ENCODE results near the gene TEDC1.

GRCh38 chr14:105533811-105534498 lies 42.9 kb downstream of the TEDC1 start:
- TF ChIP-seq, protein P1, sequence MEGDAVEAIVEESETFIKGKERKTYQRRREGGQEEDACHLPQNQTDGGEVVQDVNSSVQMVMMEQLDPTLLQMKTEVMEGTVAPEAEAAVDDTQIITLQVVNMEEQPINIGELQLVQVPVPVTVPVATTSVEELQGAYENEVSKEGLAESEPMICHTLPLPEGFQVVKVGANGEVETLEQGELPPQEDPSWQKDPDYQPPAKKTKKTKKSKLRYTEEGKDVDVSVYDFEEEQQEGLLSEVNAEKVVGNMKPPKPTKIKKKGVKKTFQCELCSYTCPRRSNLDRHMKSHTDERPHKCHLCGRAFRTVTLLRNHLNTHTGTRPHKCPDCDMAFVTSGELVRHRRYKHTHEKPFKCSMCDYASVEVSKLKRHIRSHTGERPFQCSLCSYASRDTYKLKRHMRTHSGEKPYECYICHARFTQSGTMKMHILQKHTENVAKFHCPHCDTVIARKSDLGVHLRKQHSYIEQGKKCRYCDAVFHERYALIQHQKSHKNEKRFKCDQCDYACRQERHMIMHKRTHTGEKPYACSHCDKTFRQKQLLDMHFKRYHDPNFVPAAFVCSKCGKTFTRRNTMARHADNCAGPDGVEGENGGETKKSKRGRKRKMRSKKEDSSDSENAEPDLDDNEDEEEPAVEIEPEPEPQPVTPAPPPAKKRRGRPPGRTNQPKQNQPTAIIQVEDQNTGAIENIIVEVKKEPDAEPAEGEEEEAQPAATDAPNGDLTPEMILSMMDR (IDR thresholded peaks at IDR 0.05), result no peak
- TF ChIP-seq, protein P2, sequence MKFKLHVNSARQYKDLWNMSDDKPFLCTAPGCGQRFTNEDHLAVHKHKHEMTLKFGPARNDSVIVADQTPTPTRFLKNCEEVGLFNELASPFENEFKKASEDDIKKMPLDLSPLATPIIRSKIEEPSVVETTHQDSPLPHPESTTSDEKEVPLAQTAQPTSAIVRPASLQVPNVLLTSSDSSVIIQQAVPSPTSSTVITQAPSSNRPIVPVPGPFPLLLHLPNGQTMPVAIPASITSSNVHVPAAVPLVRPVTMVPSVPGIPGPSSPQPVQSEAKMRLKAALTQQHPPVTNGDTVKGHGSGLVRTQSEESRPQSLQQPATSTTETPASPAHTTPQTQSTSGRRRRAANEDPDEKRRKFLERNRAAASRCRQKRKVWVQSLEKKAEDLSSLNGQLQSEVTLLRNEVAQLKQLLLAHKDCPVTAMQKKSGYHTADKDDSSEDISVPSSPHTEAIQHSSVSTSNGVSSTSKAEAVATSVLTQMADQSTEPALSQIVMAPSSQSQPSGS (CRISPR knock-in tag; IDR thresholded peaks at IDR 0.05; ENCODE audit: borderline replicate concordance, low read depth), result no peak
- TF ChIP-seq NR3C1 (CRISPR knock-in tag; conservative IDR thresholded peaks at IDR 0.05; ENCODE audit: low read depth) (no peak), CREM (CRISPR knock-in tag; IDR thresholded peaks at IDR 0.05) (no peak), NR2C2 (CRISPR knock-in tag; IDR thresholded peaks at IDR 0.05) (no peak), TEAD4 (CRISPR knock-in tag; IDR thresholded peaks at IDR 0.05) (no peak), CREB1 (CRISPR knock-in tag; IDR thresholded peaks at IDR 0.05) (no peak)
- TF ChIP-seq, protein P3, sequence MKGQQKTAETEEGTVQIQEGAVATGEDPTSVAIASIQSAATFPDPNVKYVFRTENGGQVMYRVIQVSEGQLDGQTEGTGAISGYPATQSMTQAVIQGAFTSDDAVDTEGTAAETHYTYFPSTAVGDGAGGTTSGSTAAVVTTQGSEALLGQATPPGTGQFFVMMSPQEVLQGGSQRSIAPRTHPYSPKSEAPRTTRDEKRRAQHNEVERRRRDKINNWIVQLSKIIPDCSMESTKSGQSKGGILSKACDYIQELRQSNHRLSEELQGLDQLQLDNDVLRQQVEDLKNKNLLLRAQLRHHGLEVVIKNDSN (CRISPR knock-in tag; IDR thresholded peaks at IDR 0.05), result no peak
- TF ChIP-seq, protein P4, sequence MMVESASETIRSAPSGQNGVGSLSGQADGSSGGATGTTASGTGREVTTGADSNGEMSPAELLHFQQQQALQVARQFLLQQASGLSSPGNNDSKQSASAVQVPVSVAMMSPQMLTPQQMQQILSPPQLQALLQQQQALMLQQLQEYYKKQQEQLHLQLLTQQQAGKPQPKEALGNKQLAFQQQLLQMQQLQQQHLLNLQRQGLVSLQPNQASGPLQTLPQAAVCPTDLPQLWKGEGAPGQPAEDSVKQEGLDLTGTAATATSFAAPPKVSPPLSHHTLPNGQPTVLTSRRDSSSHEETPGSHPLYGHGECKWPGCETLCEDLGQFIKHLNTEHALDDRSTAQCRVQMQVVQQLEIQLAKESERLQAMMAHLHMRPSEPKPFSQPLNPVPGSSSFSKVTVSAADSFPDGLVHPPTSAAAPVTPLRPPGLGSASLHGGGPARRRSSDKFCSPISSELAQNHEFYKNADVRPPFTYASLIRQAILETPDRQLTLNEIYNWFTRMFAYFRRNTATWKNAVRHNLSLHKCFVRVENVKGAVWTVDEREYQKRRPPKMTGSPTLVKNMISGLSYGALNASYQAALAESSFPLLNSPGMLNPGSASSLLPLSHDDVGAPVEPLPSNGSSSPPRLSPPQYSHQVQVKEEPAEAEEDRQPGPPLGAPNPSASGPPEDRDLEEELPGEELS (CRISPR knock-in tag; IDR thresholded peaks at IDR 0.05), result no peak
